HG03159 (cell line): Measurements from ENCODE around the gene NR1I3.
"Not testable (repeated sequence)": the region's sequence is repeated elsewhere in the genome, so short reads cannot be mapped to it uniquely, and the experiment has no call there.

Experiments
- ATAC-seq: cut with Tn5 transposase; IDR thresholded peaks from one replicate; pipeline ENCODE4 v1.9.1; 2021; ENCODE audit warnings: mild to moderate bottlenecking, moderate library complexity; ENCODE audit not compliant: unreplicated experiment

NR1I3 gene

GRCh38 chr1:161251579-161251978 lies 13.6 kb upstream of the NR1I3 start:
- ATAC-seq = no peak

GRCh38 chr1:161250829-161251228 lies 12.8 kb upstream of the NR1I3 start:
- no peak for ATAC-seq

- ATAC-seq = not testable (repeated sequence)
Measured at GRCh38 chr1:161250100-161250499, 12.1 kb upstream of the NR1I3 start.

GRCh38 chr1:161244888-161245287 lies 6.9 kb upstream of the NR1I3 start:
- no peak for ATAC-seq

- no peak for ATAC-seq
Measured at GRCh38 chr1:161242313-161242712, 4.3 kb upstream of the NR1I3 start.

- ATAC-seq = no peak
Measured at GRCh38 chr1:161241682-161242081, 3.7 kb upstream of the NR1I3 start.

- no peak for ATAC-seq
Measured at GRCh38 chr1:161235957-161236775, 1.8 kb downstream of the NR1I3 start.

- ATAC-seq = no peak
Measured at GRCh38 chr1:161233102-161233501, 4.9 kb downstream of the NR1I3 start.

- ATAC-seq = no peak
Measured at GRCh38 chr1:161230762-161231161, 7.2 kb downstream of the NR1I3 start.

GRCh38 chr1:161229896-161230295 lies 8.1 kb downstream of the NR1I3 start:
- ATAC-seq = no peak

- no peak for ATAC-seq
Measured at GRCh38 chr1:161228032-161228431, 10.0 kb downstream of the NR1I3 start.

GRCh38 chr1:161227196-161227871 lies 10.7 kb downstream of the NR1I3 start:
- peak; percentile 42 for ATAC-seq

- no peak for ATAC-seq
Measured at GRCh38 chr1:161226759-161227158, 11.2 kb downstream of the NR1I3 start.

GRCh38 chr1:161226320-161226711 lies 11.7 kb downstream of the NR1I3 start:
- no peak for ATAC-seq

GRCh38 chr1:161225534-161226319 lies 12.3 kb downstream of the NR1I3 start, which contains the start of gene TOMM40L:
TSS of gene TOMM40L (plus strand) at chr1:161226060. CDS start at chr1:161226490, 430 bp downstream.
- ATAC-seq = peak; percentile 94

- no peak for ATAC-seq
Measured at GRCh38 chr1:161225178-161225533, 12.8 kb downstream of the NR1I3 start.

- ATAC-seq = not testable (repeated sequence)
Measured at GRCh38 chr1:161224695-161225087, 13.3 kb downstream of the NR1I3 start.

- no peak for ATAC-seq
Measured at GRCh38 chr1:161223805-161224694, 14.0 kb downstream of the NR1I3 start.

GRCh38 chr1:161222175-161223019 lies 15.6 kb downstream of the NR1I3 start:
- no peak for ATAC-seq

GRCh38 chr1:161220002-161220401 lies 18.0 kb downstream of the NR1I3 start:
- ATAC-seq = no peak
